Ishikawa (cell line): Measurements from ENCODE around the gene SASH1.

Experiments
- CEBPB ChIP-seq: IDR thresholded peaks from 2 replicates; pipeline ENCODE4 v1.6.1; 2012
- CREB1 ChIP-seq: IDR thresholded peaks from 2 replicates; pipeline ENCODE4 v1.6.1; 2012; ENCODE audit warnings: low read depth
- EGR1 ChIP-seq: IDR thresholded peaks from 2 replicates; pipeline ENCODE4 v1.6.1; 2012
- EP300 ChIP-seq: IDR thresholded peaks from 2 replicates; pipeline ENCODE4 v1.6.1; 2012; ENCODE audit warnings: borderline replicate concordance
- FOXM1 ChIP-seq: IDR thresholded peaks from 2 replicates; pipeline ENCODE4 v1.6.1; 2012; ENCODE audit warnings: low read depth, borderline replicate concordance
- MAX ChIP-seq: IDR thresholded peaks from 2 replicates; pipeline ENCODE4 v1.6.1; 2012
- NFIC ChIP-seq: IDR thresholded peaks from 2 replicates; pipeline ENCODE4 v1.6.1; 2012
- RAD21 ChIP-seq: IDR thresholded peaks from 2 replicates; pipeline ENCODE4 v1.6.1; 2012; ENCODE audit warnings: low read depth
- REST ChIP-seq: IDR thresholded peaks from 2 replicates; pipeline ENCODE4 v1.6.1; 2012; ENCODE audit warnings: low read depth, mild to moderate bottlenecking
- TAF1 ChIP-seq: IDR thresholded peaks from 2 replicates; pipeline ENCODE4 v1.6.1; 2012; ENCODE audit warnings: low read depth, mild to moderate bottlenecking
- TCF12 ChIP-seq: IDR thresholded peaks from 2 replicates; pipeline ENCODE4 v1.6.1; 2012; ENCODE audit warnings: low read depth
- TEAD4 ChIP-seq: IDR thresholded peaks from 2 replicates; pipeline ENCODE4 v1.6.1; 2012
- YY1 ChIP-seq: IDR thresholded peaks from 2 replicates; pipeline ENCODE4 v1.6.1; 2012; ENCODE audit warnings: low read depth
- ZBTB7A ChIP-seq: IDR thresholded peaks from 2 replicates; pipeline ENCODE4 v1.6.1; 2012; ENCODE audit warnings: low read depth
- TF ChIP-seq, protein P1 (sequence below): IDR thresholded peaks from 2 replicates; pipeline ENCODE4 v1.6.1; 2012

The SASH1 gene

DNA sequence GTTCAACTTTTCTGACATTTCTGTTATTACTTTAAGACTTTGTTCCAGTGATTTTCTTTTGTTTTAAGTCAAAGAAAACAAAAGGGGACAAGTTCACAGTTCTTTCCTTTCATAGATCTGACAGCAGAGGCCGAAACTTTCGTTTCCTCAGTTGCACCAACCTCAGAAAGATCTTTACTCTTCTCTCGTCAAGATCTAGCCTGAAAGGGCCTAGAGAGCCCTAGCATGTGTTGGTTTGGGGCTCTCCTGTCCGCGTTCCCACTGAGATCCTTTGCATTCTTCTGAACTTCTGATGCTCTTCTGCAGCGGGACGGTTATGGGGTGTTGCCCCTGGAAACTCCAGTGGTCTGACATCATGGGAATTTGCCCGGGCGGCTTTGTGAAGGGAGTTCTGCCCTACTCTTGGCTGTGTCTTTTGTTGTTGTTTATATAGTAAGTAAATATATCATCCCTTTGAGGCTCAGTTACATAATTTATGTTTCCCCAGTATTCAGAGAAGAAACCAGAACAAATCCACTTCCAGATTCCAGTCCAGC, 129.1 kb downstream of the SASH1 start:
- TF ChIP-seq MAX (no peak), REST (no peak), TAF1 (no peak), EGR1 (no peak), EP300 (no peak), NFIC (no peak), ZBTB7A (no peak), RAD21 (no peak), TEAD4 (no peak)
- TF ChIP-seq, protein P1, sequence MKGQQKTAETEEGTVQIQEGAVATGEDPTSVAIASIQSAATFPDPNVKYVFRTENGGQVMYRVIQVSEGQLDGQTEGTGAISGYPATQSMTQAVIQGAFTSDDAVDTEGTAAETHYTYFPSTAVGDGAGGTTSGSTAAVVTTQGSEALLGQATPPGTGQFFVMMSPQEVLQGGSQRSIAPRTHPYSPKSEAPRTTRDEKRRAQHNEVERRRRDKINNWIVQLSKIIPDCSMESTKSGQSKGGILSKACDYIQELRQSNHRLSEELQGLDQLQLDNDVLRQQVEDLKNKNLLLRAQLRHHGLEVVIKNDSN, result no peak

GRCh38 chr6:148472171-148473105, 129.8 kb downstream of the SASH1 start:
- TF ChIP-seq NFIC (no peak), CREB1 (no peak), YY1 (no peak), EP300 (no peak), CEBPB (no peak), FOXM1 (no peak), MAX (no peak), TCF12 (no peak), TAF1 (no peak)

GRCh38 chr6:148479497-148479896, 136.9 kb downstream of the SASH1 start:
- TF ChIP-seq TEAD4, result no peak
- TF ChIP-seq RAD21, result no peak
- no peak for TF ChIP-seq ZBTB7A
- no peak for TF ChIP-seq CREB1

DNA sequence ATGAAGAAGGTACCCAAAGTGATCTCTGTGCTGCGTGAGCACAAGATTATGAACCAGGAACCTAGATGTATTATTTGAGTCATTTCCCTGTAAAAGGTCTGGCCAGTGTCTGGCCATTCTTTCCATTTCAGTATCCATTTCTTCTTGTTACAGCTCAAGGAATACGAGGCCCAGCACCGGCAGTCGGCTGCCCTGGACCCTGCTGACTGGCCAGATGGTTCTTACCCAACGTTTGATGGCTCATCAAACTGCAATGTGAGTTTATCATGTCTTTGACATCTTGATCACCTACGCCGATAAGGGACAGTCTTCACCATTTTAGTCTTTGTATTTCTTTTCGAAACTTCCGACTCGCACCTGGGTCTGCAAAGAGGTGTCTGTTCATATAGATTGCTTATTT, 144.8 kb downstream of the SASH1 start:
- no peak for TF ChIP-seq TEAD4
- no peak for TF ChIP-seq CEBPB
- TF ChIP-seq FOXM1, result no peak
- TF ChIP-seq, protein P1, result no peak
- TF ChIP-seq TAF1, result no peak
- TF ChIP-seq NFIC, result no peak
- TF ChIP-seq EGR1, result no peak
- TF ChIP-seq EP300, result no peak

DNA sequence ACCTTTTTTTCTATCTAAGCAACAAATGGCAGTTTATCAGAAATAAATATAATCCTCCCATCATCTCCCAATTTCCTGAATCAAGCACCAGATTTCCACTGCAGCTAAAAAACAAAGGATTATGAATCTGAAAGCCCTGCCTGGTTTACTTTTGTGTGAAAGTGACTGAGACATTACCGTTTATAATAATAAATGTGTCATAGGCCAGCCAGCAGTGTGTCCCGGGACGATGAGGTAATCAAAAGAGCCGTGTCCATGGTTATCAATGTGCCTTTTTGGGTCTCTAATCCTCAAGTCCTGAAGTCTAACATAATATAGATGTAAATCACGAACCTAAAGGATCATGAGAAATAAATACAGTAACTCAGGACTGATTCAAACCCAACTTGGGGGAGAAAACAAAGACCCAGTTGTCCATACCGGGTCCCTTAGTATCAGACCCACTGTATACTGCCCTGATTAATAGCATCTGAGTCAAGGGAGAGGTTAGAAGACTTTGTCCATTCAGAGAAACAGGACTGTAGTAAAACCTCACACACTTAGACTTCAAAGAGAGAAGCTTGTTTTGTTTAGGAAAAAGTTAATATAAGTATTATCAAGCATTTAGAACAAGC, 149.1 kb downstream of the SASH1 start:
- TF ChIP-seq ZBTB7A (no peak), EP300 (no peak), CEBPB (no peak), MAX (no peak), YY1 (no peak), REST (no peak), FOXM1 (no peak), RAD21 (no peak)
- TF ChIP-seq, protein P1, result no peak
